ENCODE measurements around the gene CD99L2. TPM values are rescaled to one million over a fixed set of nuclear protein-coding genes. Genes with fewer than 3 reads are reported as not detected.
"Not testable (repeated sequence)": the region's sequence is repeated elsewhere in the genome, so short reads cannot be mapped to it uniquely, and the experiment has no call there.

The CD99L2 gene
- total RNA-seq, 2 donors from 2014 or later, result 32.6 to 53.3 TPM

DNA sequence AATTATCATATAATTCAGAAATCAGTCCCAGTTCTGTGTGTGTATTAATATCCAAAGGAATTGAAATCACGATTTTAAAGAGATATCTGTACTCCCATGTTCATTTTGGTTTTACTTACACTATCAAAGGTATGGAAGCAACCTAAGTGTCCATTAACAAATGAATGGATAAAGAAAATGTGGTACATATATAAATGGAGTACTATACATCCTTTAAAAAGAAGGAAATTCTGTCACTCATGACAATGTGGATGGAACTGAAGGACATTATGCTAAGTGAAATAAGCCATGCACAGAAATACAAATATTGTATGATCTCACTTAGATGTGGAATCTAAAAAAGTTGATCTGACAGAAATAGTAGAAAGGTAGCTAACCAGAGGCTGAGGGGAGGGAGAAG, 63.8 kb downstream of the CD99L2 start:
- Histone ChIP-seq H3K36me3 (no peaks in the 10 kb centered on the region), H3K27me3 (replicated peaks; ENCODE audit: insufficient read depth) (no peaks in the 10 kb centered on the region), H3K4me3 (no peak overlapping the region), H3K9me3 (no peaks in the 10 kb centered on the region), H3K27ac (no peak overlapping the region), H3K4me1 (replicated peaks) (no peaks in the 10 kb centered on the region)
- 93% methylated on average over 1 of the region's 1 CpG for WGBS
- intact Hi-C loops (cut with DNase I), result no loop called here
- TF ChIP-seq CTCF (IDR thresholded peaks at IDR 0.05) (no peak), POLR2AphosphoS5 (IDR thresholded peaks at IDR 0.05) (no peak), POLR2A (IDR thresholded peaks at IDR 0.05) (no peak)
- no peak for DNase-seq (ENCODE audit: low spot score)

DNA sequence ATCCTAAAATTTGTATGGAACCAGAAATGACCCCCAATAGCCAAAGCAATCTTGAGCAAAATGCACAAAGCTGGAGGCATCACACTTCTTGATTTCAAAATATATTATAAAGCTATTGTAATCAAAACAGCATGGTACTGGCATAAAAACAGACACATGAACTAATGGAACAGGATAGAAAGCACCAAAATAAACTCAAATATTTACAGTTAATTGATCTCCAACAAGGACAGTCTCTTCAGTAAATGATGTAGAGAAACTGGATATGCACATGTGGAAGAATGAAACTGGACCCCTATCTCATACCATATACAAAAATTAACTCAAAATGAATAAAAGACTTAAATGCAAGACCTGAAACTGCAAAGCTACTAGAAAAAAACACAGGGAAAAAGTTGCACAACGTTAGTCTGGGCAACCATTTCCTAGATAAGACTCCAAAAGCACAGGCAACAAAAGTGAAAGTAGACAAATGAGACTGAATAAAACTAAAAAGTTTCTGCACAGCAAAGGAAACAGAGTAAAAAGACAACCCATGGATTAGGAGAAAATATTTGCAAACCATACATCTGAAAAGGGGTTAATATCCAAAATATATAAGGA, 64.9 kb downstream of the CD99L2 start:
- intact Hi-C loops (cut with DNase I), result no loop called here
- H3K27ac ChIP-seq, result no peak overlapping the region
- H3K4me3 ChIP-seq, result no peak overlapping the region
- no peaks in the 10 kb centered on the region for H3K27me3 ChIP-seq (replicated peaks; ENCODE audit: insufficient read depth)
- whole genome bisulfite sequencing, result 100% methylated on average over 1 of the region's 1 CpG
- DNase-seq (ENCODE audit: low spot score), result no peak
- H3K36me3 ChIP-seq, result no peaks in the 10 kb centered on the region
- TF ChIP-seq POLR2A (IDR thresholded peaks at IDR 0.05) (no peak), CTCF (IDR thresholded peaks at IDR 0.05) (no peak), POLR2AphosphoS5 (IDR thresholded peaks at IDR 0.05) (no peak)
- no peaks in the 10 kb centered on the region for H3K4me1 ChIP-seq (replicated peaks)
- no peaks in the 10 kb centered on the region for H3K9me3 ChIP-seq

GRCh38 chrX:150831863-150832262, 66.6 kb downstream of the CD99L2 start:
- Histone ChIP-seq H3K36me3 (no peaks in the 10 kb centered on the region), H3K27me3 (replicated peaks; ENCODE audit: insufficient read depth) (no peaks in the 10 kb centered on the region), H3K9me3 (no peaks in the 10 kb centered on the region), H3K4me1 (replicated peaks) (no peaks in the 10 kb centered on the region), H3K4me3 (no peak overlapping the region), H3K27ac (no peak overlapping the region)
- intact Hi-C loops (cut with DNase I), result no loop called here
- 33% methylated on average over 1 of the region's 1 CpG for WGBS
- no peak for DNase-seq (ENCODE audit: low spot score)
- TF ChIP-seq POLR2AphosphoS5 (IDR thresholded peaks at IDR 0.05) (no peak), CTCF (IDR thresholded peaks at IDR 0.05) (no peak), POLR2A (IDR thresholded peaks at IDR 0.05) (no peak)

GRCh38 chrX:150828785-150829184, 69.7 kb downstream of the CD99L2 start:
- WGBS, result 94% methylated on average over 5 of the region's 5 CpGs
- no peak for DNase-seq (ENCODE audit: low spot score)
- Histone ChIP-seq H3K27me3 (replicated peaks; ENCODE audit: insufficient read depth) (no peaks in the 10 kb centered on the region), H3K36me3 (no peaks in the 10 kb centered on the region), H3K27ac (no peak overlapping the region), H3K4me3 (no peak overlapping the region), H3K9me3 (no peaks in the 10 kb centered on the region), H3K4me1 (replicated peaks) (no peaks in the 10 kb centered on the region)
- intact Hi-C loops (cut with DNase I), result no loop called here
- TF ChIP-seq POLR2AphosphoS5 (IDR thresholded peaks at IDR 0.05) (no peak), POLR2A (IDR thresholded peaks at IDR 0.05) (no peak), CTCF (IDR thresholded peaks at IDR 0.05) (no peak)

- H3K9me3 ChIP-seq; intact Hi-C loops (cut with DNase I); H3K27me3 ChIP-seq (replicated peaks; ENCODE audit: insufficient read depth); H3K4me3 ChIP-seq; DNase-seq (ENCODE audit: low spot score); H3K27ac ChIP-seq; H3K36me3 ChIP-seq; H3K4me1 ChIP-seq (replicated peaks): not testable (repeated sequence)
Measured at GRCh38 chrX:150824352-150824751, 74.1 kb downstream of the CD99L2 start.

DNA sequence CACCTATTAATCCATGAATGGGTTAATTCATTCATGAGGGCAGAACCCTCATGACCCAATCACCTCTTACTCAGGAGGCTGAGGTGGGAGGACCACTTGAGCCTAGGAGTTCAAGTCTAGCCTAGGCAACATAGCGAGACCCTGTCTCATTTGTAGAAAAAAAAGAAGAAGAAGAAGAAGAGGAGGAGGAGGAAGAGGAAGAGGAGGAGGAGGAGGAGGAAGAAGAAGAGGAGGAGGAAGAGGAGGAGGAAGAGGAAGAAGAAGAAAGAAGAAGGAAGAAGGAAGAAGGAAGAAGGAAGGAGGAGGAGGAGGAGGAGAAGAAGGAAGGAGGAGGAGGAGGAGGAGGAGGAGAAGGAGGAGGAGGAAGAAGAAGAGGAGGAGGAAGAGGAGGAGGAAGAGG, 74.6 kb downstream of the CD99L2 start:
- H3K27me3 ChIP-seq (replicated peaks; ENCODE audit: insufficient read depth); H3K4me1 ChIP-seq (replicated peaks); H3K27ac ChIP-seq; H3K36me3 ChIP-seq; H3K9me3 ChIP-seq; DNase-seq (ENCODE audit: low spot score); intact Hi-C loops (cut with DNase I); H3K4me3 ChIP-seq: not testable (repeated sequence)
- WGBS, result 100% methylated on average over 1 of the region's 1 CpG
